ENCODE data around the gene ADA.
A peak's percentile ranks its signal among the peaks of the same experiment; 100 is the strongest.
"Not testable (repeated sequence)": the region's sequence is repeated elsewhere in the genome, so short reads cannot be mapped to it uniquely, and the experiment has no call there.

ADA gene

DNA sequence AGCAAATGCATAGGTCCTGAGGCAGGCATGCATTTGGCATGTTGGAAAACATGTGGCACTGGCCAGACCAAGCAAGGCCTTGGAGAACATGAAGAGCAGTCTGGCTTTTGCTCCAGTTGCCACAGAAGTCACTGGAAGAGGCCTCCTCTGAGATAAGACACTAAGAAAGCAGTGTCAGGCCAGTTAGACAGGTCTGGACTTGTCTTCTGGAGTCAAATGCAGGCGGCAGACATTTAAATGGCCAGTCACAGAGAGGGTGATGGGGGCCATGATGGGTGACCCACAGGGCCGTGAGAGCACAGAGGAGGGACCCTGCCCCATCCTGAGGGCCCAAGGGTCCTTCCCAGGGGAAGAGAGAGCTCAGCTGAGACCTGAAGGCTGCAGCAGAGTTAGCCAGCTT is 26.7 kb upstream of the ADA start:
- DNase-seq, result no peak

DNA sequence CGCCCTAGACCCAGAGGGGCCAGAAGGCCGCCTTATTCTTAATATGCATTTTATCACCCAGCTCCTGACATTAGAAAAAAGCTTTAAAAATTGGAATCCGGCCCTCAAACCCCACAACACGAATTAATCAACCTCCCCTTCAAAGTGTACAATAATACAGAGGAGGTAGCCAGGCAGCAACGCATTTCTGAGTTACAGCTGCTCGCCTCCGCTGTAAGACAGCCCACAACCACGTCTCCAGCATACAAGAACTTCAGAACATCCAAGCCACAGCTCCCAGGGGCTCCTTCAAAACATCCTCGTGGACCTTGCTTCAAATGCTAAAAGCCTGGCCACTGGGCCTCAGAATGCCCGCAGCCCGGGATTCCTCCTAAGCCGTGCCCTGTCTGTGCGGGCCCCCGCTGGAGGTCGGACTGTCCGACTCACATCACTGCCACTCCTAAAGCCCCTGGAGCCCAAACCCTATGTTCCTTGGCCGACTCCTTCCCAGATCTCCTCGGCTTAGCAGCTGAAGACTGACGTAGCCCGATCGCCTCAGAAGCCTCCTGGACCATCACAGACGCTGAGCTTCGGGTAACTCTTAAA is 20.9 kb upstream of the ADA start:
- not testable (repeated sequence) for DNase-seq

- peak; percentile 67 for DNase-seq
Measured at GRCh38 chr20:44671541-44671940, 20.0 kb upstream of the ADA start.

DNA sequence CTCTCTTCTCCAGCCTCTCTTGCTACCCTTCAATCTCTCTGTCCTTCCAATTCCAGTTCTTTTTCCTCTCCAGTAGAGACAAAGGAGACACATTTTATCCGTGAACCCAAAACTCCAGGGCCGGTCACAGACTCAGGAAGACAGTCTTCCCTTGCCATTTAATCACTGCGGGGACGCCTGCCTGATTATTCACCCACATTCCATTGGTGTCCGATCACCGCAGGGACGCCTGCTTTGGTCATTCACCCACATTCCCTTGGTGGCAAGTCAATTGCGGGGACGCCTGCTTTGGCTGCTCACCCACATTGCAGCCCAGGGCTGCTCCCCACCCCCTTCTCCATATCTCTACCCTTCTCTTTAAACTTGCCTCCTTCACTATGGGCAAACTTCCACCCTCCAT is 19.4 kb upstream of the ADA start:
- DNase-seq, result not testable (repeated sequence)

GRCh38 chr20:44666066-44666465 is 14.6 kb upstream of the ADA start:
- DNase-seq, result no peak

GRCh38 chr20:44664131-44664530 is 12.6 kb upstream of the ADA start:
- DNase-seq, result no peak

DNA sequence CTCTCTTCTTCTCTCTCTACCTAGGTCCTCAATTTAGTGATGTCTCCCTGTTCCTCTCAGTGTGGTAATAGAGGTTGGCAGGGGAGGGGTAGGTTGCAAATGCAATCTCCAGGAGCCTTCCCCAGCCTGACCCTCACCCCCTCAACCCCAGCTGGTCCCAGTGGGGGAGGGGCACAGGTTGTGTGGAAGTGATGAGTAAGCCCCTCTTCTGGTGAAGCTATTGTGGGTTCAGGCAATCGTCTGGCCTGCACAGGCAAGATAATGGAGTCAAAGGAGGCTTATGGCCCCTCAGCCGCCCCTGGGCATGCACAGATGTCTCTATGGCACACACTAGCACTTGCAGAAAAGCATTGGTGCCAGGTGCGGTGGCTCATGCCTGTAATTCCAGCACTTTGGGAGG is 10.8 kb upstream of the ADA start:
- DNase-seq, result no peak

GRCh38 chr20:44660581-44660980 is 9.1 kb upstream of the ADA start:
- DNase-seq, result no peak

- DNase-seq, result no peak
Measured at GRCh38 chr20:44659931-44660330, 8.4 kb upstream of the ADA start.

DNA sequence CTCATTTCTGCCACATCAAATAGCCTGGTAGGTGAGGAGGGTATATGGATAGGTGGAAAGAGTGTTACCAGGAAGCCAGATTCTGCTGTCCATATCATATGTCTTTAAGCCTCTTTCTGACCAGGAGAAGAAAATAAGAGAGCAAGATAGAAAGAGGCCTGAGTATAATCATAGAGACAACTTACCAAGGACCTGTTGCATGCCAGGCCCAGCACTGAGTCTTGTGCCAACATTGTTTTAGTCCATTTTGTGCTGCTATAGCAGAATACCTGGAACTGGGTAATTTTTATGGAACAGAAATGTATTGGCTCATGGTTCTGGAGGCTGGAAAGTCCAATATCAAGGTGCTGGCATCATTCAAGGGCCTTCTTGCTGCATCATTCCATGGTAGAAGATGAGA is 7.3 kb upstream of the ADA start:
- no peak for DNase-seq

- no peak for DNase-seq
Measured at GRCh38 chr20:44657875-44658274, 6.4 kb upstream of the ADA start.

DNA sequence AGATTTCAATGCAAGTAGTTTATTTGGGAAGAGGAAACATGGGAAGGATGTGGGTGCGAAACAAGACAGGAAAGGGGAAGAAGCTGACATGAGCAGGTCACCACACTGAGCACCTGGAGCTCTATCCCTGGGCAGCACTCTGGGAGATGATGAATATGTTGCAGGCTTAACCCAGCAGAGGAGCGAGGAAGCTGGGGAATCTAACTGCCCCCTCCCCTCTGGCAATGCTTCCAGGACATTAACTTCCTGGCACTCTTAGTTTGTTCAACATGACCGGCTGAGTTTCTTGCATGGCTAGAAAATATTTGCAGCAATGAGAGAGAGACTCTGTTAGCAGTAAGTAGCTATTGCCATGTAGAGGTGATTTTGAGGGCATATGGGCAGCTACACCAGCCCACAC is 4.9 kb upstream of the ADA start:
- no peak for DNase-seq

GRCh38 chr20:44654210-44654609 is 2.7 kb upstream of the ADA start:
- not testable (repeated sequence) for DNase-seq

DNA sequence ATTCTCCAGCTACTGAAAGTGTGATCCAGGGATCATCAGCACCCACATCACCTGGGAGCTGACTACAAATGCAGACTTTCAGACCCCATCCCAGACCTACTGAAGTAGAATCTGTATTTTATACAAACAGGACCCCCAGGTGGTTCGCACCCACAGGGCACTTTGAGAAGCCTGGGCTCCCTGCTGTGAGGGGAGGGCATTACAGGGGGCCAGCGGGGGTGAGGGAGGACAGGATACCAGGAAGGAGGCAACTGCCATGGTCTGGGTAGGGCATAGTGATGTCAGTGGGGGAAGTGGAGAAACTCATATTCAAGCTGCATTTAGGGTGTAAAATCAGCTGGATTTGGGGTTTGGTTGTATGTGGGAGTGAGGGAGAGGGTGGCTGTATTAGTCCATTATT is 2.0 kb upstream of the ADA start:
- DNase-seq, result no peak

DNA sequence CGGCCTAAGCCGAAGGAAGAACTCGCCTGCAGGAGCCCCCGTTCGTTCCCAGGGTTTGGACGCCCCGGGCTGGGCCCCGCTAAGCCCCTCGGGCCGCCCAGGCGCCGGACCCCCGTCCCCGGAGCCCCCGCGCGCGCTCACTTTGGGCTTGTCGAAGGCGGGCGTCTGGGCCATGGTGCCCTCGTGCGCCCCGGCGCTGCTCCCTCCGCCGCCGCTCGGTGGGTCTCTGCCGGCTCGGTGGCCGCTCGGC is 140 bp downstream of the ADA start:
- DNase-seq, result no peak

DNA sequence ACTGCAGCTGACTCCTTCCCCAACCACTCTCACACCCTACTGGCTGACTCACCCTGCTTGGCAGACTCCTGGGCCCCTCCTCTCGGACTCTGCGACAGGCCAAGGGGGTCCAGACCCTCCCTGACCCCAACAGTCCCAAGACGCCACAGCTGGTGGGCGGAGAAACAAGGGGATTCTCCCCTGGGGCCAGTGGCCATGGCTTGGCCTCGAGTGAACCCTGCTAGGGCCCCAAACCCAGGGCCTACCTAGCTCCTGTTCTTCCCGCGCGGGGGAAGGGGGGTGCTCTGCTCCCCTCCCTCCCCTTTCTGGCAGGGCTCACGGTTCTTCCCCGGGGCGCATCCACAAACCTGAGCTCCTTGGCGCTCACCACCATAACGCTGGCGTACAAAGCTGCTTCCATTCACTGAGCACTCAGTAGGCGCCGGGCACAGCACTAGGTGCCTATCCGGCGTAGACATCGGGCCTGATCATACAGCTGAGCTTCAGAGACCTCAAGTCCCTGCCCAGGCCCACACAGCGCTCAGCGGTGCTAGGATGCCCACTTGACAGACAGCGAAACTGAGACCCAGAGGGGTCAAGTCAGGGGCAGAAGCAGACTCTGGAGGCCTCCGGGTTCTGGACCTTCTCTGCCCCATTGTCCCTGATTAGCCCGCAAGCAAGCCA is 597 bp downstream of the ADA start:
- DNase-seq, result peak; percentile 48

DNA sequence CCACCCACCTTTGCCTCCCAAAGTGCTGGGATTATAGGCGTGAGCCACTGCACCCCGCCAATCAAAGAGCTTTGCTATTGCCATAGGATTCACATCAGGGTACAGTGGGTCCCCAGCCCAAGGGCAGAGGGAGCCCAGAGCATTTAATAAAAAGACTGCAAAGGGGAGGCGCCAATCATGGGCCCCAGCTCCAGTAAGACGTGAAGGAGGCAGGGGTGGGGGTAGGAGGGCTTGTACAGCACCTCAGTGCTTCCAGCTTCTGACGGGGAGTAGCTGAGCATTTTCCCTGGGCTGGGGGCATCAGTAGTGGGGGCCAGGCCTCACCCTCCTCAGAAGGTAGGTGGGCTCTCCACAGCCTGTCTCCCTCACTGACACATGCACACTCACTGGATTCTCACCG is 1.5 kb downstream of the ADA start:
- no peak for DNase-seq

GRCh38 chr20:44649126-44649525 is 2.4 kb downstream of the ADA start:
- no peak for DNase-seq

GRCh38 chr20:44648579-44648978 is 2.9 kb downstream of the ADA start:
- no peak for DNase-seq

DNA sequence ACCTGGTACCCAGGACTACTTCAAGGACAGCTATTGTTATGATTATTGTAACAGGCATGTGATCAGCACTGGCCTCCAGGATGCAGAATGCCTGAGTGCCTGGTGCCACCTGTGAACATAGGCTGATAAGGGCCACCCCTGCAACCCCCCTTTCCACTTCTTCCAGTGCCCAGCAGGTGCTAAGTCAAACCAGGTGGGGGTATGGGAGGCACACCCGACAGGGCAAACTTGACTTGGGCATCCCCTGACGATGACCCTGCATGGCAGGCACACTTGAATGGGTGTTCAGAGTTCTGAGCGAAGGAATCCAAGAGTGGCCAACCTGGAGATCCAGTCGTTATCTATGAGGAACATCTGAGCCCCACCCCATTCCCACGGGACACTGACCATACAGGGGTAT is 3.4 kb downstream of the ADA start:
- no peak for DNase-seq

DNA sequence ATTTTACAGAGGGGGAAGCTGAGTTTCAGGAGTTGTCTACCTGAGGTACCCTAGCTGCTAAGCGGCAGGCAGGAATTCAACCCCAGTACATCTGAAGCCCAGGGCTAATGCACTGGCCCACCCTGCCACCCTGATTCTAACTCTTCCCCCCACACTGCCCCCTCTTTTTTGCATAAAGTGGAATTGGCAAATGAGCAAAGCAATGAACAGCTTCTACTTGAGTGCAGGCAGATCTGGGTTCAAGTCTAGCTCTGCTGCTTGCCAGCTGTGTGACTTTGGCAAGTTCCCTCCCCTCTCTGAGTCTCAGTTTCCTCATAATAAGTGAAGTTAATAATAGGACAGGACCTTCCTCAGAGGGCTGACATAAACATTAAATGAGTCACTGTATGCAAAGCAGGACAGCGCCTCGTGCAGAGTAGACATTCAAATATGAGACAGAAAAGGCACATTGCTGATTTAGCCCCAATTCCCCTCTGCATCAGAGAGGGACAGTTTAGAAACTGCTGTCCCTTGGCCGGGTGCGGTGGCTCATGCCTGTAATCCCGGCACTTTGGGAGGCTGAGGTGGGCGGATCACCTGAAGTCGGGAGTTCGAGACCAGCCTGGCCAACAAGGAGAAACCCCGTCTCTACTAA is 4.7 kb downstream of the ADA start:
- DNase-seq, result no peak

- DNase-seq, result no peak
Measured at GRCh38 chr20:44646023-44646640, 5.4 kb downstream of the ADA start.

DNA sequence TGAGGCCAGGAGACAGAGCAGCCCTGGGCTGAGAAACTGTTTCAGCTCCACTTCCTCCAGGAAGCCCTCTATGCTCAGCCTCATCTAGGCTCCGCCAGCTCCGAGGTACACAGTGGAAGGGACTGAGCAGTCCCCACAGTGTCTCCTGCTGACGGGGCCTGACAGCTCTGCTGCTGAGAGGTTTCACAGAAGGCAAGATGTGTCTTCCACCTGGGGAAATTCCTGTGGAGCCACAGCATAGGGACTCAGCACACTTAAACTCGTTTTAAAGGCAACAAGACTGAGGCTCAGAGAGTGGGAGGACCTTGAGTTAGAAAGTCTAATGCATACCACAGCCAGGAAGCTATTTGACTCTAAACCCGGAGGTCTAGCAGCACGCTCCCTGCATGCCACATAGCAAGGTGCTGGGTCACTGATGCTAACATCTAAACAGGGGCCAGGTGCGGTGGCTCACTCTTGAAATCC is 6.8 kb downstream of the ADA start:
- peak; percentile 34 for DNase-seq

GRCh38 chr20:44644230-44644617 is 7.3 kb downstream of the ADA start:
- no peak for DNase-seq

Data from stimulated activated CD4-positive, alpha-beta T cell treated with anti-CD3 and anti-CD28 coated beads, Interleukin-1b, Interleukin-23, amount 100 ng/mL, for 48 hours (primary cell).